Renal cortex interstitium (tissue), 15 donors: ENCODE data around the gene DIP2C. TPM values are rescaled to one million over a fixed set of nuclear protein-coding genes. Genes with fewer than 3 reads are reported as not detected.

Source experiments
- DNase-seq, 11 donors: peaks; one replicate each; pipeline ENCODE4 v3.0.0-alpha.2; 2013; ENCODE audit warnings: low read depth in 9 of 11, low spot score in 4 of 11; ENCODE audit errors: extremely low read depth in 1 of 11
- long read RNA-seq, 16 experiments: transcript quantifications; one replicate each; lab custom pipeline, GENCODE V29; 2026
- polyA plus RNA-seq, 3 donors: library from polyadenylated mRNA; unstranded; fragments of 120-200 nt; gene quantifications; one replicate each; pipeline ENCODE4 v1.2.1, GENCODE V29; 2013; ENCODE audit not compliant: insufficient read length in 3 of 3

Gene DIP2C, protein sequence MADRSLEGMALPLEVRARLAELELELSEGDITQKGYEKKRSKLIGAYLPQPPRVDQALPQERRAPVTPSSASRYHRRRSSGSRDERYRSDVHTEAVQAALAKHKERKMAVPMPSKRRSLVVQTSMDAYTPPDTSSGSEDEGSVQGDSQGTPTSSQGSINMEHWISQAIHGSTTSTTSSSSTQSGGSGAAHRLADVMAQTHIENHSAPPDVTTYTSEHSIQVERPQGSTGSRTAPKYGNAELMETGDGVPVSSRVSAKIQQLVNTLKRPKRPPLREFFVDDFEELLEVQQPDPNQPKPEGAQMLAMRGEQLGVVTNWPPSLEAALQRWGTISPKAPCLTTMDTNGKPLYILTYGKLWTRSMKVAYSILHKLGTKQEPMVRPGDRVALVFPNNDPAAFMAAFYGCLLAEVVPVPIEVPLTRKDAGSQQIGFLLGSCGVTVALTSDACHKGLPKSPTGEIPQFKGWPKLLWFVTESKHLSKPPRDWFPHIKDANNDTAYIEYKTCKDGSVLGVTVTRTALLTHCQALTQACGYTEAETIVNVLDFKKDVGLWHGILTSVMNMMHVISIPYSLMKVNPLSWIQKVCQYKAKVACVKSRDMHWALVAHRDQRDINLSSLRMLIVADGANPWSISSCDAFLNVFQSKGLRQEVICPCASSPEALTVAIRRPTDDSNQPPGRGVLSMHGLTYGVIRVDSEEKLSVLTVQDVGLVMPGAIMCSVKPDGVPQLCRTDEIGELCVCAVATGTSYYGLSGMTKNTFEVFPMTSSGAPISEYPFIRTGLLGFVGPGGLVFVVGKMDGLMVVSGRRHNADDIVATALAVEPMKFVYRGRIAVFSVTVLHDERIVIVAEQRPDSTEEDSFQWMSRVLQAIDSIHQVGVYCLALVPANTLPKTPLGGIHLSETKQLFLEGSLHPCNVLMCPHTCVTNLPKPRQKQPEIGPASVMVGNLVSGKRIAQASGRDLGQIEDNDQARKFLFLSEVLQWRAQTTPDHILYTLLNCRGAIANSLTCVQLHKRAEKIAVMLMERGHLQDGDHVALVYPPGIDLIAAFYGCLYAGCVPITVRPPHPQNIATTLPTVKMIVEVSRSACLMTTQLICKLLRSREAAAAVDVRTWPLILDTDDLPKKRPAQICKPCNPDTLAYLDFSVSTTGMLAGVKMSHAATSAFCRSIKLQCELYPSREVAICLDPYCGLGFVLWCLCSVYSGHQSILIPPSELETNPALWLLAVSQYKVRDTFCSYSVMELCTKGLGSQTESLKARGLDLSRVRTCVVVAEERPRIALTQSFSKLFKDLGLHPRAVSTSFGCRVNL (N-terminal part only)
- 10 to 100 TPM; 20.7 to 23.7 (median 23.4) TPM for polyA plus RNA-seq
- long read RNA-seq, donor 1: 0 reads
- long read RNA-seq, donor 2: 0 reads
- long read RNA-seq, donor 3, full-length matches to known transcripts: 1 of 1 reads
- long read RNA-seq, donor 3, partial matches to known transcripts: 0 of 1 reads
- long read RNA-seq, donor 3, other reads (novel, unspliced or antisense): 0 of 1 reads
- long read RNA-seq, donor 4: 0 reads
- long read RNA-seq, donor 5: 0 reads
- long read RNA-seq, donor 6: 0 reads
- long read RNA-seq, donor 7: 0 reads
- long read RNA-seq, donor 8, partial matches to known transcripts: 5 of 5 reads
- long read RNA-seq, donor 8, other reads (novel, unspliced or antisense): 0 of 5 reads
- long read RNA-seq, donor 9: 0 reads
- long read RNA-seq, donor 10, partial matches to known transcripts: 23 of 23 reads
- long read RNA-seq, donor 10, other reads (novel, unspliced or antisense): 0 of 23 reads
- long read RNA-seq, donor 11: 0 reads
- long read RNA-seq, donor 12: 0 reads
- long read RNA-seq, donor 13: 0 reads
- long read RNA-seq, donor 14: 0 reads
- long read RNA-seq, donor 15: 0 reads
- long read RNA-seq, donor 16, partial matches to known transcripts: 7 of 7 reads
- long read RNA-seq, donor 16, other reads (novel, unspliced or antisense): 0 of 7 reads

DNA sequence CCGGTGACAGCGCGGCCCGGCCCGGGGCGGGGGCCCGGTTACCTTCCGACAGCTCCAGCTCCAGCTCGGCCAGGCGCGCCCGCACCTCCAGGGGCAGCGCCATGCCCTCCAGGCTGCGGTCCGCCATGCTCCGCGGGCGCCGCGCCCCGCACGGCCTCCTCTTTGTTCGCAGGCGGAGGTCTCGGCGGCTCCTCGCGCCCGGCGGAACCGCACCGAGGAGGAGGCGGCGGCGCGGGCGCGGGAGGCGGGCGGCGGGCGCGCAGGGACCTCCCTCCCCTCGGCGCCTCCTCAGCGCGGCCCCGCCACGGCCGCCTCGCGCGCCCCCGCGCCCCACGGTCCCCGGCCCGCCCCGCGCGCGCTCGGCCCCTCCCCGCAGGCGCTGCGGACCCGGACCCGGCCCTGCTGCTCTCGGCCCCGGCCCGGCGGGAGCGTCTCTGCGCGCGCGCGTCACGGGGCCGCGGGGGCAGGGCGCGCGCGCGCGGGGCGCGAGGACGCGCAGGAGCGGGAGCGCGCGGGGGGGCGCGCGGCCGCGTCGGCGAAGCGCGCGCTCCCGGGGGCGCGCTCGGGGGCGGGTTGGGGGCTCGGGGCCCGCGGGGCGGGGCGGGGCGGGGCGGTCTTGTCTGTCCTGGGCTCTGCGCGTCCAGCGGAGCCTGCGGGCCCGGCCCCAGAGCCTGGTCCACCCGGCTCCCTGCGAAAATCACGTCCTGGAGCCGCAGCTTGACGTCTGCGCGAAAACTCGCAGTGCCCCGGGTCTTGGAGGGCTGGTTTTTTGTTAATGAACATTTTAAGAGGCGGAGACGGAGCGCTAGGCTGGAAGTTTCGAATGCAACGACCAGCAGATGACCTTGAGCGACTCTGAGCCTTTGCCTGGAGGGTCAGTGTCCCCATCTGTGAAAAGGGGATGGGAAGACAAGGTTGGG, at the start of gene DIP2C:
TSS of gene DIP2C (minus strand) at position 217 of the 920 bp plus-strand sequence. CDS start at position 127, 90 bp downstream.
- DNase-seq: peak in 8 of 11 donors; percentile 35 to 72 (median 67)

DNA sequence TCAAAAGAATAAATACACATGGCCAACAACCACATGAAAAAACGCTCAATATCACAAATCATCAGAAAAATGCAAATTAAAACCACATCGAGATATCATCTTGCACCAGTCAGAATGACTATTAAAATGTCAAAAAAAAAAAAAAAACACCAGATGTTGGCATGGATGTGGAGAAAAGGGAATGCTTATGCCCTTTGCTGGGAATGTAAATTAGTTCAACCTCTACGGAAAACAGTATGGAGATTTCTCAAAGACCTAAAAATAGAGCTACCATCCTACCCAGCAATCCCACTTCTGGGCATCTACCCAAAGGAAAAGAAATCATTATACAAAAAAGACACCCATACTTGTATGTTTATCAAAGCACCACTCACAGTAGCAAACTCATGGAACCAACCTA, 45.0 kb upstream of the DIP2C start:
- DNase-seq: no peak

DNA sequence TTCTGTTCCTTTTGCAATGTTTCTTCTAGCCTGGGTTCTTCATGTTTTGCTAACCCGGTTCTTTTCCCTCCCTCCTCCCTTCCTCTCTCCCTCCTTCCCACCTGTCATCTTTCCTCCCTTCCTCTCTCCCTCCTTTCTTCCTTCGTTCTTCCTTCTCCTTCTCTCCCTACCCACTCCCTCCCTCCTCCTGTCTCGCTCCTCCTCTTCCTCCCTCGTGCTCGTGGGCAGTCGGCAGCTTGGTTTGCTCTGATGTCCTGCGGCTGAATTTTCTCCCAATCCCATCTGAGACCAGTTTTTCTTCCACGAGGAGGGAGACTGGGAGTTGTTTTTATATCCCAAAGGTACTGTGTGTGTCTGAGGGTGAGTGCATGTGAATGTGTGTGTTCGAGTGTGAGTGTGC, 43.6 kb upstream of the DIP2C start:
- DNase-seq: no peak

DNA sequence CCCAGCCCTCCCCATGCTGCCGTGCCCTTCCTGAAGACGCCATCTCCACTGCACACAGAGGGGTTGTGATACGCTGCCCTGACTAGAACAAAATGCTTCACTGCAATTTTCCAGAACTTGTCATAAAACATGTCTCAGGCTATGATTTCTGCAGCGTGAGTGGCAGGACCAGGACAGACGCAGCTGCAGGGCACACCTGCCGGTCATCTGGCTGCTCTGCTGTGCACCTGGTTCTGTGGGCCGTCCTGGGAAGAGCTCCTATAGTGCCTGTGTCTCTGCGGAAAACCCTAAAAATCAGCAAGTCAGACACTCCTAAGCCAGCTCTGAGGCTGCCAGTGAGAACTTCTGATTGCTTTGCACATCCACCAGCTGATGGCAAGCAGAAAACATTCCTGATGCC, 39.7 kb upstream of the DIP2C start:
- no peak for DNase-seq

DNA sequence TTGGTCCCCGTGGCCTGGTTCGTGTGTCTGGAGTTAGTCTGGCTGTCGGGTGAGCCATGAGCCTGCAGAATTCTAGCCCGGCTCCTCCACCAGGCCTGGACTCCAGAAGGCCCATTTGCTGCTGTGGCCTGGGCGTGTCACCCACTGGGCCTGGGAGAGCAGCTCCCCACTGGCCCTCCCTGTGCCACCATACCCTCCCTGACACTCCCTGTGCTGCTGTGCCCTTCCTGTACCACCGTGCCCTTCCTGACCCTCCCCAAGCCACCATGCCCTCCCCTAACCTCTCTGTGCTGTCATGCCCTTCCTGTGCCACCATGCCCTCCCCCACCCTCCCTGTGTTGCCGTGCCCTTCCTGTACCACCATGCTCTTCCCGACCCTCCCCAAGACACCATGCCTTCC, 39.1 kb upstream of the DIP2C start:
- DNase-seq: no peak

DNA sequence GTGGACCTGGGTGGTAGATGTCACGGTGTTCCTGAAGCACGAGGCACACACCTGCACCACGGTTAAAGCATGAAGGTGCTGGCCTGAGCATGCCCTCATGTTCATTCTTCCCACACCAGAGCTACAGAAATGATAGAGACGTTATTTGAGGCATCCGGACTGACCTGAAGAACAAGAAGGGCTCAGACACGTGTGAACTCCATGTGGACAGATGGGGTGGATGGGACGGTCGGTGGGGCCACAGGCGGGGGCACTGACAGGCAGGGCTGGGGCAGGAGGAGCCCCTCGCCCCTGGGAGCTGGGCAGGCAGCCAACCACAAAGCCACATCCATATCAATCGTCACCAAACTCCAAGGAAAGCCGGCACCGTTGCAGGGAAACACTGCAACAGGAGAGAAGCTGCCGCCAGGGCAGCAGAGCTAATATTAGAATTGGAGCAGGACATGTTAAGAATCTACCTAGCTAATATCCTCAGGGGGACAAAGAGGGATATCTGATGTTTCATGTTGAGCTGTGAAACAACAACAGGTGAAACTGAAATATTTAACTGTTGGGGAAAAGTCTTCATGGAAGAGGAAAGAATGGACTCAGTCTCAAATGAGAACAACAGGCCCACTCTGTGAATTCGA, 37.8 kb upstream of the DIP2C start:
- no peak for DNase-seq

DNA sequence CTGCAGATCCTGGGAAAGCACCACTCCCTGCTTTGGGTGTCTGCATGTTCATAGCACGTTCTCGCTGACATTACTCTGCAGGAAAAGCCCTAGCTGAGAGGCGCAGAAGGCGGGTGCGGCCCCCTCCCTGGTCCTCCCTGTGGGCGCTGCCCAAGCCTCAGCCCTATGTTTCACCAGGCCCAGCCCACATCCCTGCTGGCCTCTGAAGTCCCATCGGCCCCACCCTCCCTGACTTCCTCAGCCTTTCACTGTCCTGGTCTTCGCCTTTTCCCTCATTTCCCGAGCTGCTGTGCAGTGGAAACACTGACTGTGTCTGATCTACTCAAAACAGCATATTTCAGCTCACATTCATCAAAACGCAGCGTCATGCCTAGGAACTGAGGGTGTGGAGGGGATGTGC, 36.3 kb upstream of the DIP2C start:
- no peak for DNase-seq

DNA sequence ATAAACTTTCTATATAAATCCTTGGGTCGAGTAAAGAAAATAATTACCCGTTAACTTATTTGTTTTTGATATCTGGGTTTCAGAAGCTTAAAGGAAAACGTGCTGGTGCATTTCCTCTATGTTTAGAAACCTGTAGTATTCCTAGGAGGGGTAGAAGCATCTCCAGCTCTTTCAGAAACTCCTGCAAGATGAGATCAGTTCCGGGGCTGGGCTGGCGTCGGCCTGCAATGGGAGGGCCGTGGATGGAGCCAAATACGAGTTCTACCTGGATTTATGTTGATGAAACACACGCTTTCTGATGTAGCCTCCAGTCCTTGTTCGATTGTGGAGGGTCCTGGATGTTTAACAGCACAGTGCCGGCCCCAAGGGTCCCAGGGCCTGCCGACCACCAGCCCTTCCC, 35.8 kb upstream of the DIP2C start:
- DNase-seq: no peak

DNA sequence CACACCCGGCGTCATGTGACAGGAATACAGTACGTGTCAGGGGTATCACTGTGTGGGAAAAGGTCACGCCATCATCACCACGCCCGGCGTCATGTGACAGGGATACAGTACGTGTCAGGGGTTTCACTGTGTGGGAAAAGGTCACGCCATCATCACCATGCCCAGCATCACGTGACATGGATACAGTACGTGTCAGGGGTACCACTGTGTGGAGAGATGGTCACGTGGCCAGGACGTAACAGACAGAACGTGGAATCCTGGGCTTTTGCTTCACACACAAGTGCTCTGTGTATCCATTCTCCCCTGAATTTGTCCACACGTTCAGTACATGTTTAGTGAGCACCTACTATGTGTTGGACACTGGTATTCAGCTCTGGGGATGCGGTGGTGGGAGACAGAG, 34.5 kb upstream of the DIP2C start:
- DNase-seq: no peak

DNA sequence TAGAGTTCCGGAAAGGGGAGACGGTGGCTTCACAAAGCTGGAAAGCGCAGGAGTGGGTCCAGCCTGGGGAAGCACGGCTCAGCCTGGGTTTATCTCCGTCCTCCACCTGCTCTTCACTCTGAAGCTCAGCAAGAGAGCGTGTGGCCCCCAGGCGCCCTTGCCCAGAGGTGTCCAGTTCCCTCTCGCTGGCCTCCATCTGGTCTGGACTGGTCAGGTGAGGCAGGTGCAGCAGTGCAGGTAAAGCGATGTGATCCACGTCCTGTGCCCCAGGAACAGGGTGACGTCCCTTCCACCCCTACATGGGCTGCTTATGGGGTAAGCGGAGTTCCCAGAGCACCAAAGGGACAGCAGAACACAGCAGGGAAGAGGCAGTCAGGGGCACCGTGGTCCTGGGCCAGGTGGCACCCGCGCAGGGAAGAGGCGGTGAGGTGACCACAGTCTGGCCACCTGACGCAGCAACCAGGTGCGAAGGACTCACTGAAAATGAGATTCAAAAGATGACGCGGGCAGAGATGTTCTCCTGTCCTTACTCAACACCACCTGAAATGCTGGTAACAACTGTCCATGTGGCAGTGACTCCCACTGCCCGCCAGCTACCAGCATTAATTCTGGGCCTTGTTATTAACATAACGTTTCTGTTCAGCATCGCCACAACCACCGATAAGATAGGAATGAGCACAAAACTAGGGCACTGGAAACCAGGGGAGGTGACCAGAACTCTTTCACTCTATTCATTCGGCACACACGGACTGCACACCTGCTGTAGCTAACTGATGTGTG, 33.0 kb upstream of the DIP2C start:
- DNase-seq: no peak

DNA sequence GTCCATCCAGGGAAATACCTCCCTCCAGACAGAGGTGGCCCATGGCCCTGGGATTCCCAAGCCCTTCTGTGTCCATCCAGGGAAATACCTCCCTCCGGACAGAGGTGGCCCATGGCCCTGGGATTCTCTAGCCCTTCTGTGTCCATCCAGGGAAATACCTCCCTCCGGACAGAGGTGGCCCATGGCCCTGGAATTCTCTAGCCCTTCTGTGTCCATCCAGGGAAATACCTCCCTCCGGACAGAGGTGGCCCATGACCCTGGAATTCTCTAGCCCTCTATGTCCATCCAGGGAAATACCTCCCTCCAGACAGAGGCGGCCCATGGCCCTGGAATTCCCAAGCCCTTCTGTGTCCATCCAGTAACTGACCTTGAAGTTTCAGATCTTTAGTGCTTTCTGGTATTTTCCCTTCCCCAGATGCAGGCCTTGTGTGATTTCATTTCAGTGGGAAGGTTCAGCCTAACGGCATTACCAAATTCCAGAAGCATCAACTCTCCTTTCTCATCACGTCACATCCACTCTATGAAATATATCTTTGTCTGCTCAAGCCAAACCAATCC, 28.8 kb upstream of the DIP2C start:
- DNase-seq: no peak

DNA sequence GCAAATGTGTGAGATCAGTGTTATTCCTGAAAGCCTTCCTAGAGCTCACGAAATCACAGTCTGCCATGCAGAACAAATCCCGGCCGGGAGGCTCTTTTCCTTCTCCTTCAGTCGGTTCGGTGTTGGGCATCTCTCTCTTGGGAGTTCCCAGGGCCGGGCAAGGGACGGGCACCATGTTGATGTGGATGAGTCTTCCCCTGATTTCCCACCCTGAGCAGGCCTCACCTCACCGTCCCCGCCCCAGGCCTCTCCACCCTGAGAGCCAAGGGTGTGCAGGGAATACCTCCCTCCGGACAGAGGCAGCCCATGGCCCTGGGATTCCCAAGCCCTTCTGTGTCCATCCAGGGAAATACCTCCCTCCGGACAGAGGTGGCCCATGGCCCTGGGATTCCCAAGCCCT, 28.0 kb upstream of the DIP2C start:
- no peak for DNase-seq

DNA sequence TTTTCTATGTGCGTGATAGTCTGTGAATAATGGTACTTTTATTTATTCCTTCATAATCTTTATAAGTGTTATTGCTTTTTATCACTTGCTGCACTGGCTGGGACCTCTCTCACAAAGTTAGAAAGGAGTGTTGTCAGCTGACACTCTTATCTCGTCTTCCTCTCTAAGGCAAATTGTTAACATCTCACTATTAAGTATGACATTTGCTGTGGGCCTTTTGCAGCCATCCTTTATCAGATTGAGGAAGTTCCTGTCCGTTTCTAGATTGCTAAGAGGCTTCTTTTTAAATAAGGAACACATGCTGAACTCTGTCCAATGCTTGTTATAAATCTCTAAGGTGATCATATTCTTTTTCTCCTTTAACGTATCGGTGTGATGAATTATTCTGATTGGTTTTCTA, 27.4 kb upstream of the DIP2C start:
- DNase-seq: no peak

DNA sequence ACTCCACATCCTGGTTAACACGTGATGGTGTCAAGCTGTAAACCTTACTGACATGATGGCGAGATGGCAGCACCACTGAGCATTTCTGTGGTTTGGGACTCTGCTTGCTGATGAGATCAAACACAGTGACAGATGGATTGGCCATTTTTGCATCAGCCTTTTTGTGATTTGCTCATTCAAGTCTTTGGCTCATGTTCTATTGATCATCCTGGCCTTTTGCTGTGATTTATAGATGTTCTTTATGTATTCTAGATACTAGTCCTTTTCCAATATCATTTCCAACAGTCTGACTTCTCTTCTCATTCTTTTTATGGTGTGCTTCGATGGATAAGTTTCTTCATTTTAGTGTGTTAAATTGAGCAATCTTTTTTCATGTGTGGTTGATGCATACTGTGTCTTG, 24.7 kb upstream of the DIP2C start:
- DNase-seq: no peak

DNA sequence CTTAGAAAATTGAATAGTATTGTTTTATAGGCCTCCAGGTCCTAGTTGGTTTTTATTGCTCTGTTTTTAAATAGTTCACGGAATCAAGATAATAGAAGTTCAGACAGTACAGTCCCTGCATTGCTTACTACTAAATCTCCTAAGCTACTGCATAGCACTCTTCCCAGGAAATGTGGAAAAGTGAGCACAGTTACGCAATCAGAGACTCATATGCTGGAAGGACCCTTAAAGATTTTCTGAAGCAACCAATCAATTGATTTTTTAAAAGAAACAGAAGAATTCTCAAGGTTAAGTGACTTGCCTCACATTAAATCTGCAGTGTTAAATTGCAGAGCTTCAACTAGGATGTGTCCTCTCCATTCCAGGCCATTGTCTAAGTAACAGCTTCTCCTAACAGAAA, 23.1 kb upstream of the DIP2C start:
- DNase-seq: no peak

DNA sequence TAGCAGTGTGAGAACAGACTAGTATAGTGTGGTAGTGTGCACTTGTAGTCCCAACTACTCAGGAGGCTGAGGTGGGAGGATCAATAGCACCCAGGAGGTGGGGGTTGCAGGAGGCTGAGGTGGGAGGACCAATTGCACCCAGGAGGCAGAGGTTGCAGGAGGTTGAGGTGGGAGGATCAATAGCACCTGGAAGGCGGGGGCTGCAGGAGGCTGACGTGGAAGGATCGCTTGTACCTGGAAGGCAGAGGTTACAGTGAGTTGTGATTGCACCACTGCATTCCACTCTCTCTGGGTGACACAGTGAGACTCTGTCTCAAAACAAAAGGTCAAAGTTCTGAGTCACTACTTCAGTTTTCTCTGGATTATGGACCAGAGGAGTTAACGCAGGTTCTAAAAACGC, 22.6 kb upstream of the DIP2C start:
- no peak for DNase-seq
